Subcutaneous adipose tissue (tissue), 4 donors: Measurements from ENCODE around the gene NEMF. TPM values are rescaled to one million over a fixed set of nuclear protein-coding genes. Genes with fewer than 3 reads are reported as not detected.
A peak's percentile ranks its signal among the peaks of the same experiment; 100 is the strongest.

Source experiments
- CTCF ChIP-seq: fragments of 450-650 bp; IDR thresholded peaks from one replicate; pipeline ENCODE4 v1.5.1; 2016; ENCODE audit warnings: low read depth, mild to moderate bottlenecking, control low read depth, antibody characterized with exemption, moderate library complexity
- small RNA-seq: library from RNA; depleted of rRNA; stranded (forward); fragments of <200 nt; gene quantifications from one replicate; pipeline ENCODE3, GENCODE V24; 2016
- total RNA-seq, 4 donors: library from RNA; depleted of rRNA; stranded (reverse); fragments of >200 nt; gene quantifications; one replicate each; pipeline ENCODE4 v1.1.0, GENCODE V29; 2016

The NEMF gene
- total RNA-seq, 4 donors from 2014 or later: 81.0 to 126 (median 84.8) TPM

DNA sequence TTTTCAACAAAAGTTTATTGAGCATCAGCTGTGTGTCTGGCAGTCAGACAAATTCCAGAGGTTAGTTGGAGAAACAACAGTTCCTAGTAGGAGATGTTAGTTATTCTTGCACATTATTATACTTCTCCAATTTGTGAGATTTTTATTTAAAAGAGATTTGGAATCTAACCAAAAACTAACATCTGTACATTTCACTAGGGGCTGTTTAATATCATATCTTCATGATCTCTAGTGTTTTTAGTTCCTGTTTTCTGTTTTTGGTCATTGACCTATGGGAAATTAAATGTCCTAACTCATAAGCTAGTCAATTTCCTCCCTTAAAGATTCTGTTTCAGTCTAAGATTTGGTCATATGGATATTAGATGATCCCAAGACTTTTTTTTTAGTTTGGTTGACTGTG, 118.8 kb downstream of the NEMF start:
- no peak for TF ChIP-seq CTCF

- no peak for TF ChIP-seq CTCF
Measured at GRCh38 chr14:49732896-49733295, 119.7 kb downstream of the NEMF start.

Small RNA genes within 50 kb of the gene (small RNA-seq; reads per million reads assigned to genes)
- 0.49 reads per million for gene RF00019
- gene RN7SL2: 26.3 reads per million, percentile 95 among the genes with 10 or more reads in this experiment
- gene RN7SL3: 1.3 reads per million, percentile 13 among the genes with 10 or more reads in this experiment
- not detected for gene RNU6-189P
- not detected for gene RNU6-539P

Other genes starting within 250 kb of the NEMF start
- gene RPL36AL, start 232.2 kb downstream of the NEMF start, total RNA-seq: 100 to 1,000 TPM; 170 to 230 (median 206) TPM
- gene MGAT2, start 232.0 kb downstream of the NEMF start, total RNA-seq: 10 to 100 TPM; 18.5 to 26.4 (median 25.4) TPM
- 1 to 10 TPM; 5.7 to 8.1 (median 7.2) TPM for gene DNAAF2, start 217.5 kb downstream of the NEMF start, total RNA-seq
- 1 to 10 TPM in 2 of 4 donors, under 1 TPM in 2; 0.65 to 2.0 (median 0.90) TPM for gene POLE2, start 164.6 kb downstream of the NEMF start, total RNA-seq
- 10 to 100 TPM in 1 of 4 donors, 1 to 10 TPM in 3; 8.3 to 13.4 (median 8.6) TPM for gene KLHDC1, start 159.7 kb downstream of the NEMF start, total RNA-seq
- 100 to 1,000 TPM in 1 of 4 donors, 10 to 100 TPM in 3; 75.8 to 104 (median 83.6) TPM for gene KLHDC2, start 84.6 kb downstream of the NEMF start, total RNA-seq
- 10 to 100 TPM; 35.2 to 59.3 (median 44.5) TPM for gene ARF6, start 40.3 kb upstream of the NEMF start, total RNA-seq